Measurements from ENCODE around the gene FUT8. TPM values are rescaled to one million over a fixed set of nuclear protein-coding genes. Genes with fewer than 3 reads are reported as not detected.
A peak's percentile ranks its signal among the peaks of the same experiment; 100 is the strongest.

FUT8 gene
- total and polyA plus RNA-seq, 2 experiments from 2014 or later, result 17.4 to 35.4 TPM

DNA sequence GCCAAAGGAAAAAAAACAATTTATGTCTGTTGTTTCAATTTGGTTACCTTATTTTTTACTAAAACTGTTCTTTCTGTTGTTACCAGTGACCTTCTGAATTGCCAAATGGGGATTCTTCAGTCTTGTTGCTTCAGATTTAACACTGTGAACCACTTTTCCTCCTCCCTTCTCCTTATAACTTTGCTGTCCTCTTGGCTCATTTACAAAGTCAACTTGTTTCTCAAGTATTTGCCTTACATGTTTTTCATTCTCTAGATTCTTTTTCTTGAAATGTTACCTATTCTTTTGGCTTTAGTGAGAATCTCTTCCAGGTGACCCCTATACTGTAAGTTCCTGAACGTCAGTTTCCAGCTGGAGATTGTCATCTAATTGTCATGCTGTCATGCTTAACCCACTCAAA lies 19.4 kb downstream of the FUT8 start:
- DNase-seq (ENCODE audit: low read depth in 1 of 2, low spot score in 1 of 2), result peak in 1 of 2 donors; percentile 59
- TF ChIP-seq CTCF (IDR thresholded peaks at IDR 0.05; ENCODE audit: low read depth, low read length), result no peak
- no peaks in the 10 kb centered on the region for H3K36me3 ChIP-seq
- no peaks in the 10 kb centered on the region for H3K27me3 ChIP-seq
- H3K4me1 ChIP-seq (ENCODE audit: low read depth), result peaks cover 19% of the 10 kb centered on the region
- H3K27ac ChIP-seq, result no peak overlapping the region
- no peak overlapping the region for H3K4me3 ChIP-seq
- H3K9me3 ChIP-seq (ENCODE audit: low read depth), result no peaks in the 10 kb centered on the region

- H3K4me3 ChIP-seq, result no peak overlapping the region
- H3K4me1 ChIP-seq (ENCODE audit: low read depth), result peaks cover 24% of the 10 kb centered on the region
- no peak for TF ChIP-seq CTCF (IDR thresholded peaks at IDR 0.05; ENCODE audit: low read depth, low read length)
- H3K9me3 ChIP-seq (ENCODE audit: low read depth), result no peaks in the 10 kb centered on the region
- H3K36me3 ChIP-seq, result no peaks in the 10 kb centered on the region
- DNase-seq (ENCODE audit: low read depth in 1 of 2, low spot score in 1 of 2), result no peak
- H3K27ac ChIP-seq, result no peak overlapping the region
- no peaks in the 10 kb centered on the region for H3K27me3 ChIP-seq
Measured at GRCh38 chr14:65432361-65432948, 19.9 kb downstream of the FUT8 start.

GRCh38 chr14:65433157-65433556 lies 20.6 kb downstream of the FUT8 start:
- no peak overlapping the region for H3K27ac ChIP-seq
- H3K4me3 ChIP-seq, result no peak overlapping the region
- H3K36me3 ChIP-seq, result no peaks in the 10 kb centered on the region
- no peaks in the 10 kb centered on the region for H3K27me3 ChIP-seq
- no peaks in the 10 kb centered on the region for H3K9me3 ChIP-seq (ENCODE audit: low read depth)
- peaks cover 31% of the 10 kb centered on the region for H3K4me1 ChIP-seq (ENCODE audit: low read depth)
- TF ChIP-seq CTCF (IDR thresholded peaks at IDR 0.05; ENCODE audit: low read depth, low read length), result no peak
- DNase-seq (ENCODE audit: low read depth in 1 of 2, low spot score in 1 of 2), result no peak

- H3K36me3 ChIP-seq, result no peaks in the 10 kb centered on the region
- no peak for DNase-seq (ENCODE audit: low read depth in 1 of 2, low spot score in 1 of 2)
- no peaks in the 10 kb centered on the region for H3K9me3 ChIP-seq (ENCODE audit: low read depth)
- H3K4me1 ChIP-seq (ENCODE audit: low read depth), result peaks cover 36% of the 10 kb centered on the region
- no peak for TF ChIP-seq CTCF (IDR thresholded peaks at IDR 0.05; ENCODE audit: low read depth, low read length)
- H3K4me3 ChIP-seq, result no peak overlapping the region
- H3K27me3 ChIP-seq, result no peaks in the 10 kb centered on the region
- H3K27ac ChIP-seq, result peak overlapping the region; percentile 63
Measured at GRCh38 chr14:65433646-65434045, 21.1 kb downstream of the FUT8 start.

DNA sequence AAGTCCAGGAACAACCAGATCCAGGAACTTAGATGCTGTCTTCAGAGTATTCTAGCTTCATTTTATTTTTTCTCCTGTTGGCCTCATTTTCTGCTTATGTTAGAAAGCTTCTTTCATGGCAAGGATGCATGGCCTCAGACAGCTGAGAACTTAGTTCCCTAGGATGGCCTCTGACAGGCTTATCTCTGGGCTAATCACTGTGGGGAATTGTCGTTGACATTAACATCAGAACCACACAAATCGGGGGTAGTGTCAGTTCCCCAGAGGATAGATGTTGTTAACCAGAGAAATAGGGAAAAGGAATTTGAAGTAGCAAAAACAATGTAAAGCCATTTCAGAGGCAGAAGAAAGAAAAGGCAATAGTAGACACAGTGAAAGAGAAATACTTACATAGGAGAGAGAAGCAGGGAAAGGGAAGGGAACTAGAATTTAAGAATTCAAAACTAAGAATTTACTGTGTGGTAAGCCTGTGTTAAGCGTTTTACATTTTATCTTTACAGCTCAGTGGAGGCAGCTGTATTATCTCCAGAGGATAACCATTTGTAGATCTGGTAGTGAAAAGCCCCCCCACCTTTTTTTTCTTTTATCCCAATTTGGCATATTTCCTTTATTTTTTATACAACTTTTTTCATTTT lies 21.8 kb downstream of the FUT8 start:
- H3K4me3 ChIP-seq, result no peak overlapping the region
- peak overlapping the region; percentile 63 for H3K27ac ChIP-seq
- H3K4me1 ChIP-seq (ENCODE audit: low read depth), result peaks cover 40% of the 10 kb centered on the region
- no peaks in the 10 kb centered on the region for H3K27me3 ChIP-seq
- no peaks in the 10 kb centered on the region for H3K9me3 ChIP-seq (ENCODE audit: low read depth)
- no peaks in the 10 kb centered on the region for H3K36me3 ChIP-seq
- TF ChIP-seq CTCF (IDR thresholded peaks at IDR 0.05; ENCODE audit: low read depth, low read length), result no peak
- peak in 1 of 2 donors; percentile 24 for DNase-seq (ENCODE audit: low read depth in 1 of 2, low spot score in 1 of 2)

All from cardiac muscle cell (in vitro differentiated cells and primary cell).